GM23338 (cell line): Measurements from ENCODE around the gene CIB1. TPM values are rescaled to one million over a fixed set of nuclear protein-coding genes. Genes with fewer than 3 reads are reported as not detected.

Source experiments
- ATAC-seq: fragments of 200-7000 bp; cut with Tn5 transposase; 3 replicates; pipeline ENCODE4 v1.9.1; 2020
- DNase-seq: peaks from one replicate; pipeline ENCODE4 v3.0.0-alpha.2; 2015; ENCODE audit warnings: low spot score
- H2AFZ ChIP-seq: fragments of 200-600 bp; sonication (generic); 2 replicates; pipeline ENCODE4 v1.8.0; 2016; ENCODE audit warnings: antibody characterized with exemption, mild to moderate bottlenecking, moderate library complexity
- H3F3A ChIP-seq: fragments of 200-600 bp; sonication (generic); replicated peaks from 2 replicates; pipeline ENCODE4 v1.8.0; 2017; ENCODE audit warnings: antibody characterized with exemption, mixed run types, low read depth
- H3K27ac ChIP-seq: fragments of 200-600 bp; sonication (generic); 2 replicates; pipeline ENCODE4 v1.6.1; 2016; ENCODE audit warnings: low read depth
- H3K27me3 ChIP-seq: fragments of 200-600 bp; sonication (generic); 2 replicates; pipeline ENCODE4 v1.8.0; 2016; ENCODE audit warnings: mild to moderate bottlenecking, mixed run types, moderate library complexity; ENCODE audit not compliant: insufficient read depth
- H3K36me3 ChIP-seq: fragments of 200-600 bp; sonication (generic); 2 replicates; pipeline ENCODE4 v1.8.0; 2016; ENCODE audit warnings: mild to moderate bottlenecking; ENCODE audit not compliant: insufficient read depth
- H3K4me1 ChIP-seq: fragments of 200-600 bp; sonication (generic); 2 replicates; pipeline ENCODE4 v1.8.0; 2016; ENCODE audit warnings: mild to moderate bottlenecking, moderate library complexity; ENCODE audit not compliant: insufficient read depth
- H3K4me2 ChIP-seq: fragments of 200-600 bp; sonication (generic); 2 replicates; pipeline ENCODE4 v1.7.1; 2017; ENCODE audit warnings: mixed run types
- H3K4me3 ChIP-seq: fragments of 200-600 bp; sonication (generic); 2 replicates; pipeline ENCODE4 v1.6.1; 2016; ENCODE audit warnings: mixed run types
- H3K79me2 ChIP-seq: fragments of 200-600 bp; sonication (generic); replicated peaks from 2 replicates; pipeline ENCODE4 v1.8.0; 2017; ENCODE audit warnings: mild to moderate bottlenecking; ENCODE audit not compliant: insufficient read depth
- H3K9me2 ChIP-seq: fragments of 200-600 bp; sonication (generic); 2 replicates; pipeline ENCODE4 v1.8.0; 2017; ENCODE audit not compliant: insufficient read depth
- H4K20me1 ChIP-seq: fragments of 200-600 bp; sonication (generic); replicated peaks from 2 replicates; pipeline ENCODE4 v1.8.0; 2017; ENCODE audit warnings: mild to moderate bottlenecking; ENCODE audit not compliant: insufficient read depth
- H3K27ac Mint-ChIP-seq: 2 replicates; pipeline ENCODE4 v1.8.0; 2020; ENCODE audit warnings: inconsistent platforms, mild to moderate bottlenecking, moderate library complexity, mixed read lengths
- H3K27me3 Mint-ChIP-seq: 3 replicates; pipeline ENCODE4 v1.8.0; 2022; ENCODE audit warnings: low read depth, mild to moderate bottlenecking, moderate library complexity, mixed read lengths, inconsistent platforms; ENCODE audit not compliant: insufficient read depth, poor library complexity
- H3K36me3 Mint-ChIP-seq: 3 replicates; pipeline ENCODE4 v1.8.0; 2021; ENCODE audit warnings: low read depth, mild to moderate bottlenecking, inconsistent platforms, moderate library complexity, mixed read lengths
- H3K4me1 Mint-ChIP-seq: 3 replicates; pipeline ENCODE4 v1.8.0; 2020; ENCODE audit warnings: mild to moderate bottlenecking, inconsistent platforms, mixed read lengths
- H3K4me3 Mint-ChIP-seq: 3 replicates; pipeline ENCODE4 v1.8.0; 2021; ENCODE audit warnings: moderate library complexity, mild to moderate bottlenecking, inconsistent platforms, mixed read lengths
- H3K9me3 Mint-ChIP-seq: 3 replicates; pipeline ENCODE4 v1.8.0; 2020; ENCODE audit warnings: moderate library complexity, mild to moderate bottlenecking, inconsistent platforms, mixed read lengths
- CREB1 ChIP-seq: fragments of 250-450 bp; sonication (Bioruptor Pico); IDR thresholded peaks from 2 replicates; pipeline ENCODE4 v1.5.0; 2020; ENCODE audit warnings: low read depth, mild to moderate bottlenecking, moderate library complexity
- EZH2 ChIP-seq: fragments of 200-600 bp; sonication (generic); IDR thresholded peaks from one replicate; pipeline ENCODE4 v1.8.0; 2017; ENCODE audit warnings: antibody characterized with exemption, mild to moderate bottlenecking, low read depth; ENCODE audit not compliant: unreplicated experiment
- POLR2AphosphoS5 ChIP-seq: IDR thresholded peaks from 2 replicates; pipeline ENCODE4 v1.6.1; 2016; ENCODE audit warnings: antibody characterized with exemption, low read depth
- polyA plus RNA-seq: library from polyadenylated mRNA; unstranded; fragments of >200 nt; fragmentation: Nextera tagmentation; extraction: Ambion mirVana; gene quantifications from 2 replicates; pipeline ENCODE4 v1.2.1, GENCODE V29; 2016
- total RNA-seq: library from RNA; depleted of rRNA; stranded (reverse); fragments of >200 nt; shearing (Covaris generic); gene quantifications from 2 replicates; pipeline ENCODE4 v1.2.3, GENCODE V29; 2014
- TF ChIP-seq, protein P1 (sequence below): IDR thresholded peaks from 2 replicates; pipeline ENCODE4 v1.6.1; 2016; ENCODE audit warnings: antibody characterized with exemption
- TF ChIP-seq, protein P2 (sequence below), 2 experiments: fragments of 200-600 bp in 1 of 2; sonication (generic) in 1 of 2; conservative IDR thresholded peaks; 2 replicates each; pipeline versions ENCODE4 v1.5.1 to v1.6.1; 2016 to 2017; ENCODE audit warnings: antibody characterized with exemption in 2 of 2, low read depth in 2 of 2, mild to moderate bottlenecking in 2 of 2, moderate library complexity in 1 of 2

The CIB1 gene
- total and polyA plus RNA-seq, 2 experiments from 2014 or later = 9.8 to 35.9 TPM

DNA sequence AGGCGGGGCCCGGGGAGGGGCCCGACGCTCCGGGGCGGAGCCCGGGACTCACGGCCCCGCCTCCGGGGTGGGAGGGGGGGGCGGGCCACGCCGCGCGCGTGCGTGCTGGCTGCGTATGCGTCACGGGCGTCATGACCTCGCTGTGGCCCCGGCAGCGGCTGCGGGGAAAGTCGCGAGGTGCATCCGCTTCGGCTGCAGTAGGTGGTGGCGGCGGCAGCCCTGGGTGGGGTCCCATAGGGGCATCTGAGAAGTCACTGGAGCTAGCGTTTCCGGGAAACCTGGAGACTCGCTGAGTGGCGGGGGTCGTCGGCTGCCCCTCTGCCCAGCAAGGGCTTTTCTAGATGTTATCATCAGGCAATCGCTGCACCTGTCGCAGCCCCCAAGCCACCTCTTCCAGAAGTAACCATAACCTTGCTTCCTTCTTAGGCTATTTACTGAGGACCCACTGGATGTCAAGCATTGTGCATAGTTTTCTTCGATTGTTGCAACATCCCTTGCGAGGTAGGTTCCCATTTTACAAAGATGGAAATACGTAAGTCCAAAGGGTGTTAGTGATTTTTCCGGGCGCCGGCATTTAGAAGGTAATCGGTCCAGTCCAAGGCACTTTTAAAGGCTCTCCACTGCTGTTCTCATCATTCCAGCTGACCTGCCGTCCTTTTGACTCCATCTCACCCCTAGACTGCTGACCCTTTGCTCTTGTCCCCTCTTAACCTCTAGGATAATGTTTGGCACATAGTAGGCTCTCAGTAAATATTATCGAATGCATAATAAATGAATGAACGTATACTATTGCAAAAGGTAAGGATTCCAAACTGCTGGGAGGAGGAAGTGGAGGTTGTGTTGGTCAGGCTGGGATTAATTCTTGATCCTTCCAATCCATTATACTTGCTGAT is 601 bp upstream of the CIB1 start, which contains the start of gene GDPGP1:
GDPGP1 (plus strand) TSS at position 114 of the 893 bp plus-strand sequence. CDS start 6,700 bp downstream, outside the sequence.
- H4K20me1 ChIP-seq = no peaks in the 10 kb centered on the region
- peak within 1 kb of the TSS; percentile 85 for H3K4me3 ChIP-seq
- H3K4me1 Mint-ChIP-seq = peaks cover 7% of the 10 kb centered on the region
- TF ChIP-seq CREB1 (CRISPR knock-in tag) (no peak), POLR2AphosphoS5 (peak; percentile 61)
- peak within 1 kb of the TSS; percentile 76 for H3K4me3 Mint-ChIP-seq
- no peaks in the 10 kb centered on the region for H3K36me3 ChIP-seq
- peak; percentile 14 for ATAC-seq
- H3K36me3 Mint-ChIP-seq = peaks cover 6% of the 10 kb centered on the region; the same call in 2 of the 3 replicates
- peaks cover 11% of the 10 kb centered on the region; the same call in 1 of the 2 replicates for H3F3A ChIP-seq
- peaks cover 12% of the 10 kb centered on the region for H3K27me3 Mint-ChIP-seq
- H3K27ac Mint-ChIP-seq = no peak within 1 kb of the TSS
- H3K9me2 ChIP-seq = no peaks in the 10 kb centered on the region
- no peaks in the 10 kb centered on the region for H3K79me2 ChIP-seq
- H3K4me1 ChIP-seq = peaks cover 14% of the 10 kb centered on the region; the same call in 1 of the 2 replicates
- H3K9me3 Mint-ChIP-seq = no peaks in the 10 kb centered on the region
- peak within 1 kb of the TSS; percentile 16; the same call in 1 of the 2 replicates for H3K27ac ChIP-seq
- H2AFZ ChIP-seq = peak within 1 kb of the TSS; percentile 98
- no peak for DNase-seq
- peak within 1 kb of the TSS; percentile 89 for H3K4me2 ChIP-seq
- H3K27me3 ChIP-seq = no peaks in the 10 kb centered on the region

DNA sequence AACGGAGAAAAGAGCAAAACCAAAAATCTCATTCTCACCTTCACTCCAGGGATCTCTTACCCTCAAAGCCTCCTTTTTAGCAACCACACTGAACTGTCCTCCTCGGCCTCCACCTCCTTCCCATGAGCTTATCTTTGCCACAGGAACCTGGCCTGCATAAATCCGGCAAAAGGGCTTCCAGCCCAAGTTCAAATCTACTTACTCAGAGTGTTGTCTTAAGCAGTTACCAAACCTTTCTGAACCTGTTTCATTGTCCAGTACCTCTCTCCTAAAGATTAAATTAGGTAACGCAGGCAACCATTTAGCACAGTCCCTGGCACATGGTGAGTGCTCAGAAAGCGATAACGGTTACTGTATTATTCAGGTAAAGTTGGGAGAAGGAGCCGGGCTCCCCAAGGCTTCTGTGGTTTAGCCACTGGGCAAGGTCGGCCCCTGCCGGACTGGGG is 777 bp downstream of the CIB1 start:
- no peaks in the 10 kb centered on the region for H3K9me2 ChIP-seq
- H3K27me3 ChIP-seq = no peaks in the 10 kb centered on the region
- no peaks in the 10 kb centered on the region for H3K79me2 ChIP-seq
- H3K27ac ChIP-seq = peak overlapping the region; percentile 16; the same call in 1 of the 2 replicates
- no peak overlapping the region for H3K27ac Mint-ChIP-seq
- peaks cover 7% of the 10 kb centered on the region for H3K4me1 Mint-ChIP-seq
- no peaks in the 10 kb centered on the region for H4K20me1 ChIP-seq
- DNase-seq (no peak), ATAC-seq (no peak)
- TF ChIP-seq CREB1 (CRISPR knock-in tag) = no peak
- TF ChIP-seq, protein P1, sequence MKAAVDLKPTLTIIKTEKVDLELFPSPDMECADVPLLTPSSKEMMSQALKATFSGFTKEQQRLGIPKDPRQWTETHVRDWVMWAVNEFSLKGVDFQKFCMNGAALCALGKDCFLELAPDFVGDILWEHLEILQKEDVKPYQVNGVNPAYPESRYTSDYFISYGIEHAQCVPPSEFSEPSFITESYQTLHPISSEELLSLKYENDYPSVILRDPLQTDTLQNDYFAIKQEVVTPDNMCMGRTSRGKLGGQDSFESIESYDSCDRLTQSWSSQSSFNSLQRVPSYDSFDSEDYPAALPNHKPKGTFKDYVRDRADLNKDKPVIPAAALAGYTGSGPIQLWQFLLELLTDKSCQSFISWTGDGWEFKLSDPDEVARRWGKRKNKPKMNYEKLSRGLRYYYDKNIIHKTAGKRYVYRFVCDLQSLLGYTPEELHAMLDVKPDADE = no peak
- TF ChIP-seq POLR2AphosphoS5 = no peak
- no peak for TF ChIP-seq EZH2
- TF ChIP-seq, protein P2, sequence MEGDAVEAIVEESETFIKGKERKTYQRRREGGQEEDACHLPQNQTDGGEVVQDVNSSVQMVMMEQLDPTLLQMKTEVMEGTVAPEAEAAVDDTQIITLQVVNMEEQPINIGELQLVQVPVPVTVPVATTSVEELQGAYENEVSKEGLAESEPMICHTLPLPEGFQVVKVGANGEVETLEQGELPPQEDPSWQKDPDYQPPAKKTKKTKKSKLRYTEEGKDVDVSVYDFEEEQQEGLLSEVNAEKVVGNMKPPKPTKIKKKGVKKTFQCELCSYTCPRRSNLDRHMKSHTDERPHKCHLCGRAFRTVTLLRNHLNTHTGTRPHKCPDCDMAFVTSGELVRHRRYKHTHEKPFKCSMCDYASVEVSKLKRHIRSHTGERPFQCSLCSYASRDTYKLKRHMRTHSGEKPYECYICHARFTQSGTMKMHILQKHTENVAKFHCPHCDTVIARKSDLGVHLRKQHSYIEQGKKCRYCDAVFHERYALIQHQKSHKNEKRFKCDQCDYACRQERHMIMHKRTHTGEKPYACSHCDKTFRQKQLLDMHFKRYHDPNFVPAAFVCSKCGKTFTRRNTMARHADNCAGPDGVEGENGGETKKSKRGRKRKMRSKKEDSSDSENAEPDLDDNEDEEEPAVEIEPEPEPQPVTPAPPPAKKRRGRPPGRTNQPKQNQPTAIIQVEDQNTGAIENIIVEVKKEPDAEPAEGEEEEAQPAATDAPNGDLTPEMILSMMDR (conservative IDR thresholded peaks at IDR 0.05; ENCODE audit: low read depth in 2 of 2) = peak; percentile 56 to 70
- H3K36me3 Mint-ChIP-seq = peaks cover 13% of the 10 kb centered on the region
- peak overlapping the region; percentile 89 for H3K4me2 ChIP-seq
- peak overlapping the region; percentile 76 for H3K4me3 Mint-ChIP-seq
- peaks cover 14% of the 10 kb centered on the region; the same call in 1 of the 2 replicates for H3K4me1 ChIP-seq
- peaks cover 7% of the 10 kb centered on the region; the same call in 1 of the 2 replicates for H3K36me3 ChIP-seq
- peaks cover 11% of the 10 kb centered on the region for H3K27me3 Mint-ChIP-seq
- H2AFZ ChIP-seq = peak overlapping the region; percentile 98
- no peaks in the 10 kb centered on the region for H3K9me3 Mint-ChIP-seq
- H3F3A ChIP-seq = peaks cover 11% of the 10 kb centered on the region; the same call in 1 of the 2 replicates
- H3K4me3 ChIP-seq = peak overlapping the region; percentile 85
